Activated CD4-positive, CD25-positive, alpha-beta regulatory T cell (primary cell): ENCODE data around the gene MRAP.
"Not testable (repeated sequence)": the region's sequence is repeated elsewhere in the genome, so short reads cannot be mapped to it uniquely, and the experiment has no call there.

Source experiments
- DNase-seq, 4 experiments: peaks; one replicate each; lab custom pipeline; 2025; lab: John Stamatoyannopoulos, UW

MRAP gene

DNA sequence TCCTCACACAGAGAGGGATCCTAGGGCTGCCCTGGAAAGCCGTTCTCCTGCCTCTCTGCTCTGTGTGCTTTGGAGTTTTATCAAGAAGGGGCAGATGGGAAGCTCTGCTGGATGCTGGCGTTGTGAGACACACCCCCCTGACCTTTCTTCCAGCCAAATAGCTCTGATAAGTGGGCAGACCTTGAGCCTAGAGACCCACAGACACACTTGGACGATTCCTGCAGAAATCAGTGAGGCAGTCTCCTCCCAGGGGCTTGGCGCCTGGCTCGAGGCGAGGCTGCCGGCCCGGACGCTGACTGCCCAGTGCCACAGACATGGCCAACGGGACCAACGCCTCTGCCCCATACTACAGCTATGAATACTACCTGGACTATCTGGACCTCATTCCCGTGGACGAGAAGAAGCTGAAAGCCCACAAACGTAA lies at the start of gene MRAP:
Gene MRAP (plus strand): TSS at position 198 of the 424 bp plus-strand sequence. CDS start 117 bp downstream, at position 315.
- no peak for DNase-seq

DNA sequence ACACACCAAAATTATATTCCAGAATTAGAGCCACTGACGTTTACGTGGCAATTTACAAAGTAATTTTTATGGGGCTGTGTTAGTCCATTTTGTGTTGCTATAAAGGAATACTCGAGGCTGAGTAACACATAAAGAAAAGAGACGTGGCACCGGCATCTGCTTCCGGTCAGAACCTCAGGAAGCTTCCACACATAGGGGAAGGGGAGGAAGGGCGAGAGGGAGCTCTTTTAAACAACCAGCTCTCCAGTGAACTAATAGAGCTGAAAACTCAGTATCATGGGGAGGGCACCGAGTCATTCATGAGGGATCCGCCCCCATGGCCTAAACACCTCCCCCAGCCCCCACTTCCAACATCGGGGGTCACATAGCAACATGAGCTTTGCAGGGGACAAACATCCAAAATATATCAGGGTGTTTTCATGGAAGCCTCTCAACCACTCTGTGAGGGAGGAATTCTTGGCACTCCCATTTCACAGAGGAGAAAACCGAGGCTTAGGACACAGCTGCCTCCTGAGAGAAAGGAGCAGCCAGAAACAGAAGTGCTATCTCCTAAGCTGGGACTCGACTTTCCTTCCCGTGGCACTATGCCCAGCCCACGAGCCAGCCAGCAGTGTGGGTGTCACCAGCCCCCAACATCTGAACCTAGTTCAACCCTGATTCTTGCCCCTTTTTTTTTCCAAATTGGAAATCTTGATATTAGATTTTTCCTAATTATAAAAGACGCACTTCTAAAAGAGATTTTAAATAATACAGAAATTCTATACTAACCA lies 49.0 kb upstream of the MRAP start:
- no peak for DNase-seq

DNA sequence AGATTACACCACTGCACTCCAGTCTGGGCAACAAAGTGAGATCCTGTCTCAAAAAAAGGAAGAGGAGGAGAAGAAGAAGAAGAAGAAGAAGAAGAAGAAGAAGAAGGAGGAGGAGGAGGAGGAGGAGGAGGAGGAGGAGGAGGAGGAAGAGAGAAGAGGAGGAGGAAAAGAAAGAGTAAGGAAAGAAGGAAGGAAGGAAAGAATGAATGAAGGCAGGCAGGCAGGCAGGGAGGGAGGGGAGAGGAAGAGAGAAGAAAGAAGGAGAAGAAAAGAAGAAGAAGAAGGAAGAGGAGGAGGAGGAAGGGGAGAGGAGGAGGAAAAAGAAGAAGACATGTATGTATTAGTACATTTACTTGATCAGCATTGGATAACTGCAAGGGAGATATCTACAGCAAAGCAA lies 46.5 kb upstream of the MRAP start:
- DNase-seq = no peak

DNA sequence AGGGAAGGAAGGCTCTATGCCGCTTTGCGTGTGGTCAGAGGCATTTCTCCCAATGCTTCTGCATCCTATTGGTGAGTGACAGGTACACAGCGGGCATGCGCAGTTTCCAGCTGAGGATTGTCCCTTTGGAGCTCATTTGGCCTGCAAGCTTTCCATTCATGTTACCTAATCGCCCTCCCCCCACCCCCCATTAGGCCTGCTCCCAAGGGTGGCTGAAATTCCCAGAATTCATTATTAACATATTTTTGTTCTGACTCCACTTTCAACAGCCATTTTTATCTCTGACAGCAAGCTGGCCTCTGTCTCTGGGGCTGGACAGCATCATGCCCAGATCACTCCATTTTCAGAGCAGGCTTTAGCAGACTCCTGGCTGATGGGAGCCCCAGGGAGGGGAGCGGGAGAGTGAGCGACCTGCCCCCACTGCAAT lies 45.4 kb upstream of the MRAP start:
- DNase-seq = no peak

DNA sequence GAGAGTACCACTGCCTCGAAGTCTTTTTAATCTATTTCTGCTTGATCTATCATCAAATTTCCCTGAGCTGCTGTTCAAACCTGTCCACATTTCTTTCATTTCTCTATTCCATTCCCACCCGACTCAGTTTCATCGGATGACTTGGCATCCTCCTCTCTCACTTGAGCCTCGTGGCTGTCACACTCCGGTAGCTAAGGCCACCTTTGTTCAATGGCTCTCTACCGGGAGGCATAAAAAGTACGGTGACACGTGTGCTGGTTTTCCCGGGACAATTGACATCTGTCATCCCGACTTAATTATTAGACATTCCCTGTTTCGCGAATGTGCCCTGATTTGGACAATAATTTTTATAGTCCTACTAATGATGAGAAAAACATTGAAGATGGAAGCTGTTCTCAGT lies 42.4 kb upstream of the MRAP start:
- no peak for DNase-seq

DNA sequence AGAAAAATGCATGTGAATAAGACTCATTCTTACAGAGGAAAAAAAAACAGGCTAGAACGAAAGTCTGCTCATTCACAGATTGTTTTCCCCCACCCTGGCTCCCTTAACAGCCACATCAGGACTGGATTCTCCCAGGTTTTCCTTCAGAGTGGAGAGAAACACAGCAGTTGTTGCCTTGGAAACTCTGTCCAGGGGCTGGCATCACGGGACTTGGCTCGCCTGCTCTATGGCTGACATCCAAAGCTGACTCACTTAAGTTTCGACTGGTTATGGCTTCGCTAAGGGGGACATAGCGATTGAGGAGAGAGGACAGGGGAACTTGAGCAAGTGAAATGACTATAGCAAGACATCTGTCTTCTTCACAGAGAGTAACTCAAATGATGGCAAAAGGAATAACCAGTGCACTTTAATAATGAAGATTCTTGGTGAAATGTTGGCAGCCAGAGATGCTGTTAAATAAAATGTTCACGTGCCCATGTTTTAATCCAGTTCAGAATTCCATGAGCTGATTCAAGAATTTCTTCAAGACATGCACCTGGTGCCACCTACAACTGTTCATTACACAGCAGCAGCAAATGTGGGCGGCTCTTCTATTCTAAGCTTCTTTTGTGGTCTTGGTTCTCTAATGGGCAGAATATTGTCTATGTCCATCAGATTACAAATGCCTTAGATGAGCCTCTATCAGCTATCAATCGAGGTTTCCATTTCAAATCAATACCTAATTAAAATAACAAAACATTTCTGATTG lies 41.6 kb upstream of the MRAP start:
- no peak for DNase-seq

GRCh38 chr21:32257962-32258785 lies 40.5 kb upstream of the MRAP start:
- no peak for DNase-seq

- DNase-seq = not testable (repeated sequence)
Measured at GRCh38 chr21:32258786-32259048, 39.9 kb upstream of the MRAP start.

- no peak for DNase-seq
Measured at GRCh38 chr21:32260130-32260529, 38.5 kb upstream of the MRAP start.

GRCh38 chr21:32261929-32262328 lies 36.7 kb upstream of the MRAP start:
- DNase-seq = no peak

DNA sequence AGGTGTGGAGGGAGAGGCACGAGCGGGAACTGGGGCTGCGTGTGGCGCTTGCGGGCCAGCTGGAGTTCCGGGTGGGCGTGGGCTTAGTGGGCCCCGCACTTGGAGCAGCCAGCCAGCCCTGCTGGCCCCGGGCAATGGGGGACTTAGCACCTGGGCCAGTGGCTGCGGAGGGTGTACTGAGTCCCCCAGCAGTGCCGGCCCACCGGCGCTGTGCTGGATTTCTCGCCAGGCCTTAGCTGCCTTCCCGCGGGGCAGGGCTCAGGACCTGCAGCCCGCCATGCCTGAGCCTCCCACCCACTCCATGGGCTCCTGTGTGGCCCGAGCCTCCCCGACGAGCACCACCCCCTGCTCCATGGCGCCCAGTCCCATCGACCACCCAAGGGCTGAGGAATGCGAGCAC lies 33.3 kb upstream of the MRAP start:
- DNase-seq = not testable (repeated sequence)

DNA sequence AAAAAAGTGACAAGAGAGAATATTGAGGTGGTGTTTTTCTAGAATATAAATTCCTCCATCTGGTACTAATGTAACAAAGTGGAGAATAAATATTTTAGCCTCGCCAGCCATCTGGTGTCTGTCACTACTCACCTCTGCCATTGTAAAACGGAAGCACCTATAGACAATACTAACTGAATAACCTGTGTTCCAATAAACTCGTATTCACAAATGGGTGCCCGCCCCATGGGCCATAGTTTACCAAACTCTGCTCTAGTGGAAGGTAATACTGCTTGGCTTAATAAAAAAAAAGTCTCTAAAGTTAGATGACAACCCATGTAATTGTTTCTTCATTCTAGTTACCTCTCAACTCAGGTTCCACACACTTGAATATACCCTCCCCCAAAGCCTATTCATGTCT lies 27.9 kb upstream of the MRAP start:
- no peak for DNase-seq

DNA sequence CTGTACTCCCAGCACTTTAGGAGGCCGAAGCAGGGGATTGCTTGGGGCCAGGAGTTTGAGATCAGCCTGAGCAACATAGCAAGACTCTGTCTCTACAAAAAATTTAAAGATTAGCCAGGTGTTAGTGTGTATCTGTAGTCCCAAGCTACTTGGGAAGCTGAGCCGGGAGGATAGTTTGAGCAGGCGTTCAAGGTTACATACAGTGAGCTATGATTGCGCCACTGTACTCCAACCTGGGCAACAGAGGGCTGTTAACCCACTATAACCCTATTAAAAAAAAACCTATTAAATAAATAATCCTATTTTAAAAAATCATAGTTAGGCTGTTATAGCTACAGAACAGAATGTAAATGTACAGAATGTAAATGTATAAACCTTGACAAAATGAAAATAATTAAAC lies 22.0 kb upstream of the MRAP start:
- DNase-seq = no peak

DNA sequence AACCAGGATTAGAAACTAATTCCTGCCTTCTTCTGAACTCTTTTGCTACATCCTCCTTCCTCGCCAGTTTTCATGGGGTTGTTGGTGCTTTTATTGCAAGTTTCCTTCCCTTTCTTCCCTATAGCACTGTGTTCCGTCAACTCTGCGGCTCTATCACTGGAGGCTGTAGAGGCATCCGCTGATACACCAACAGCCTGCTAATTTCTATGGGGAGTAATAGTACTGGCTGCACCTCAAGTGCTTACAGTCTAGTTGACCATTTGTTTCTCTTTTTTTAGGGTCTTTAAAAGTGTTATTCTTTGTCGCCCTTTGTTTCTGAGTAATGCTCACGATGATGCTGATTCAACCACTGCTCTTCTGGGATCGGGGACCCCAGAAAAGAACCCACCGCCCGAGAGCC lies 20.6 kb upstream of the MRAP start:
- DNase-seq = no peak

DNA sequence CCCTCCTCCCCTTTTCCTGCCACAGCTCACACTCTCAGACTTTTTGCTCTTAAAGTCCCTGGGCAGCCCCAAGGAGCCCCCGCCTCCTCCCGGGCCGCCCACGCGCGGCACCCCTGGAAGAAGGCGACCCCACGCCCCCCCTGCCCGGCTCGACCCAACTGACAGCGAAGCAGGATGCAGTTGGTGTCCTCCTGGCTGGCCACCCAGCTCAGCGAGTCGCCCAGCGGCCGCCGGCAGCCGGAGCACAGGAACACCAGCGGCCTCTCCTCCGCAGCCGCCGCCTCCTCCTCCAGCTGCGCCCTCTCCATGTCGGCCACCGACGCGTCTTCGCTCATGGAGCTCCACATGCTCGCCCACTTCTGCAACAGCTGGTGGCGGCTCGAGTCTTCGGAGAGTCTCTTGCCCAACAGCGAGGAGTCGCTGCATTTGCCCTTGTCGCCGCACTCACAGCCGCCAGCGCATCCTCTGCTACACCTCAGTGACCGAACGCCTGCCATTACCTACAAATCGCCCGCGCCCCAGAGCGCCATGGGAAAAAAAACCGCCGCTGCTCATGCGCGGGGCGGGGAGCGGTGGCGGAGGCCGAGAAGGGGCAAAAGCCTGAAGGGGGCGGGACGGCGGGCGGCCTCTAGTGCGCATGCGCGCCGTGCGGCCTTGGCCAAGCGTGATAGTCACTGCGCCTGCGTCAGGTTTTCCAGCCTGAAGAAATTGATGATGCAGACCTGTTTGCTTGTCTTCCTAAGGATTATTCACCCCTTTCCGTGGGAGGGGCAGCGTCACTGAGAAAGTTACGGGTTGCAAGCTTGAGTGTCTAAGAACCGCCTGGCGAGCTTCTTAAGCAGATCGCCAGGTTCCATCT lies 19.9 kb upstream of the MRAP start, which contains the start of gene MIS18A:
Gene MIS18A (minus strand): TSS at position 532 of the 859 bp plus-strand sequence. CDS start 35 bp downstream, at position 497.
- DNase-seq = peak; percentile 96 to 97 (median 96)

- no peak for DNase-seq
Measured at GRCh38 chr21:32279377-32279680, 19.3 kb upstream of the MRAP start.

DNA sequence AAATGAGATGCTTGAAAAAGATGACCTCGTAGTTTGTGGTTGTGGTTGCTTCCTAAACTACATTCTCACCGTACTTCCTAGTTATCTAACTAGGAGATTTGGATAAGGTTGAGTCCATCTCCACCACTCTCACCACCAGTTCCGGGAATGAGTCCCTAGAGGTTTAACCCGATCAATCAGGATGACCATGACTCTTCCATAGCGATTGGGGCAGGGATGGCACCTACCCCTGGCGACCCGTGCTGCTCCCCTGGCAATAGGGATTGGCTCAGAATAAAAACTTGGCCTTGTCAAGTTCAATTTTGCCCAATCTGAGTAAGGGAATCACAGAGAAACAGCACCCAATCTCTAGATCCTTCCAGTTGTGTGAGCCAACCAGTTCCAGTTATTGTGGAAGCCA lies 17.1 kb upstream of the MRAP start:
- DNase-seq = no peak

GRCh38 chr21:32282992-32283391 lies 15.7 kb upstream of the MRAP start:
- DNase-seq = no peak

GRCh38 chr21:32285476-32285875 lies 13.2 kb upstream of the MRAP start:
- no peak for DNase-seq

- DNase-seq = no peak
Measured at GRCh38 chr21:32297449-32297848, 1.2 kb upstream of the MRAP start.

DNA sequence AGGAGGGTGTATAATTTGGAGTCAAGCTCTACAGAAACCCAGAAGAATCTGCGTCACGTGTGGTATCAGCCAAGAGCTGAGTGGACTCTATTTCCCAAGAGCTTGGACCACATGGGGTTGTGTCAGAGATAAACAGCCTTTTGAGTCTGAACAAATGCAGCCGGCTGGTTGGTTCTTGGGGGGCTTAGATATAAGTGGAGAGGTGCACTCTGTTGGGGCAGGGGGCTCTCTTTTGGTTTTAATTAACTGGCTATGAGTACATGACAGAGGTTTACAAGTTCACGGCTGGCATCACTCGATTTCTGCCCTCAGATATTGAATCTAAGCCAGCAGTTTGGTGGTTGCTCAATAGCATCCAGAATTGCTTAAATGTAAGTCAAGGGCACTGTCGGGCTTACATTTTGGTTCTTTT lies 501 bp upstream of the MRAP start:
- DNase-seq = no peak

- no peak for DNase-seq
Measured at GRCh38 chr21:32299695-32300094, 1.0 kb downstream of the MRAP start.
